Left hindlimb (tissue), 1 donor: ENCODE measurements around the gene CPED1.
"Not testable (repeated sequence)": the region's sequence is repeated elsewhere in the genome, so short reads cannot be mapped to it uniquely, and the experiment has no call there.

Experiments used
- DNase-seq: peaks from one replicate; pipeline ENCODE4 v3.0.0-alpha.2; 2018

Gene CPED1

DNA sequence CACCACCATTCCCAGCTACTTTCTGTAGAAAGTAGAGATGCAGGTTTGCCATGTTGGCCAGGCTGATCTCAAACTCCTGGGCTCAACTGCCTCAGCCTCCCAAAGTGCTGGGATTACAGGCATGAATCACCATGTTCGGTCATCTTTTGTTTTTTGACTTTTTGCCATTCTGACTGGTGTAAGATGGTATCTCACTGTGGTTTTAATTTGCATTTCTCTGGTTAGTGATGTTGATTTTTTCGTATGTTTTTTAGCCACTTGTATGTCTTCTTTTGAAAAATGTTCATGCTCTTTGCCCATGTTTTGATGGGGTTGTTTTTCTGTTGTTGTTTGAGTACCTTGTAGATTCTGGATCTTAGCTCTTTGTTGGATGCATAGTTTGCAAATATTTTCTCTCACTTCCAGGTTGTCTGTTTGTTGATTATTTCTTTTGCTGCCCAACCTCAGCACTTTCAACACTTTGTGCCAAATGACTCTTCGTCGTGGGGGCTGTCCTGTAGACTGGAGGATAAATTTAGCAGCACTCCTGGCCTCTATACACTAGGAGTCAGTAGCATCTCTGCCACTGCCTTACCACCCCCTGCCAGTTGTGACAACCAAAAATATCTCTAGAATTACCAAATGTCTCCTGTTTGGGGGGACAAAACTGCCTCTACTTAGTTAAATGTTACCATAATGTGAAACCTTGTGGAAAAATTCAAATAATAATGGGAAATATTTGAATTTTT lies 6.5 kb upstream of the CPED1 start:
- no peak for DNase-seq

DNA sequence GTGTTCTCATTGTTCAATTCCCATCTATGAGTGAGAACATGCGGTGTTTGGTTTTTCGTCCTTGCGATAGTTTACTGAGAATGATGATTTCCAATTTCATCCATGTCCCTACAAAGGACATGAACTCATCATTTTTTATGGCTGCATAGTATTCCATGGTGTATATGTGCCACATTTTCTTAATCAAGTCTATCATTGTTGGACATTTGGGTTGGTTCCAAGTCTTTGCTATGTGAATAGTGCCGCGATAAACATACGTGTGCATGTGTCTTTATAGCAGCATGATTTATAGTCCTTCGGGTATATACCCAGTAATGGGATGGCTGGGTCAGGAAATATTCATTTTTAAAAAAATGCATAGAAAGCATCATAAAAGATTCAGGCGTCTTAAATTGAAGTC lies 4.9 kb upstream of the CPED1 start:
- DNase-seq, result not testable (repeated sequence)

DNA sequence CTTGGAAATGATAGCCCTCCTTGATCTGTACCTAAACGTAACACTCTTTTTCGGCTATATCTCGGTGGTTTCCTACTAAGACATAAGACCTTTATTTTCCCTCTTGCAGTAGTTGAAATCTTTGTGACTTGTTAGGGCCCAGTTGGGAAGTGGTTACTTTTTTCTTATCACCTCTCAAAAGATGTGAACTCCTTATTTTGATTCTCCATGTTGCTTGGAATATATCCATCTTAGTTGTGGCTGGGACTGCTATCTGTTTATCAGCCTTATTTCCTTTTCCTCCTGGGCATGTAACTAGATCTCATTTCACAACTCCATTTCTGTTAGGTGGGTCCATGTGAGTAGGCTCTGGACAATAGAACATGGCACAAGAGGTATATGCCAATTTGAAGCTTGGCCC lies 4.1 kb upstream of the CPED1 start:
- DNase-seq, result no peak

DNA sequence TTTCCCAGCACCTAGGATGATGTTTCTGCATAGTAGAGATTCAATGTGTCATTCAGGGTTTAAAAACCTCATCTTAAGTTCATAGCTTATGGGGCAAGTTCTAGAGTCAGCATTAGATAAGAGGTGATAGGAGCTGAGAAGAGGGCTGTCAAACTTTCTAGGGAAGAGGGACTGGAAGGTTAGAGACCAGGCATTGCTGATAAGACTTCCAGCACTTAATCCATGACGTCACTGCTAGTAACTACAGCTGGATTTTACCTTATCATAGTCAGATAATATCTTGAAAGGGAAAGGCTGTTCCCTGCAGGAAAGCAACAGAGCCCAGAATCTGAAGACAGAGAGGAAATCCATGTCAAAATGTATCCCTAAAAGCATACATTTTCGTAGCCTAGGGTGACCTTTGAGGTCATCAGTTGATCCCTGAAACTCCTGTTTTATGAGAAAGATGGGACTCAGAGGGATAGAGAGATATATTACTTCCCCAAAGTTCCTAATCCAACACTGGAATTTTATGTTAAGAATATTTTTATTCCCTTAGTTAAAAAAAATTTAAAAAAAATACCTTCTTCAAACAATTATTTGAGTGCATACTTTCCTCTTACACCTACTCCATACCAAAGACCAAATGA lies 3.3 kb upstream of the CPED1 start:
- no peak for DNase-seq

DNA sequence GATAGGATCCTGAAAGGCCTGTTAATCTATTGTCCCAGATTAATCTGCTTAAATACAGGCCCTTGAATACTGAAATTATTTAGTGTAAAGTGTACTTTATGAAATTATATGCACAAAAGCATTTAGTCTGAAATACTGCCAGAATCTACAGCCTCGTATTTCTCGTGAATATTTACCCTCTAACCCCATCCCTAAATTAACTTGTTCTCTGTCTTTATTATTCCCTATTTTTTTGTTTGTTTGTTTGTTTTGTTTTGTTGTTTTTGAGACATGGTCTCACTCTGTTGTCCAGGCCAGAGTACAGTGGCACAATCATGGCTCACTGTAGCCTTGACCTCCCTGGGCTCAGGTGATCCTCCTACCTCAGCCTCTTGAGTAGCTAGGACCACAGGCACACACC lies 2.7 kb upstream of the CPED1 start:
- no peak for DNase-seq

DNA sequence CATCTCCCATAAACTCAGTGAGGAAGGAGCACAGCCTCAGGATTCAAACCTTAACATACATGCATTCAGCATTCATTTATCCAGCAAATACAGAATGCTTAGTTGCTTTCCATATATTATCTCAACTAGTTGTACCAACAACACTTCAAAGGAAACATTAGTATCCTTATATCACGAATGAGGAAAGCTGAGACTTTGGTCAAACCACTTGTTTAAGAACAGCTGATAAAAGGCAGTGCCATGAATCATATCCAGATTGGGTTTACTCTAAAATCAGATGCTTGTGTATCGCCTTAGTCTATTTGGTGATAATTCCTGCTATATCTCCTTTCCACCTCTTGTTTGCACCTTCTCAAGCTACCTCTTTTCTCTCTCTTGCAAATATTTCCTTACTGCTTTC lies 1.9 kb upstream of the CPED1 start:
- no peak for DNase-seq

DNA sequence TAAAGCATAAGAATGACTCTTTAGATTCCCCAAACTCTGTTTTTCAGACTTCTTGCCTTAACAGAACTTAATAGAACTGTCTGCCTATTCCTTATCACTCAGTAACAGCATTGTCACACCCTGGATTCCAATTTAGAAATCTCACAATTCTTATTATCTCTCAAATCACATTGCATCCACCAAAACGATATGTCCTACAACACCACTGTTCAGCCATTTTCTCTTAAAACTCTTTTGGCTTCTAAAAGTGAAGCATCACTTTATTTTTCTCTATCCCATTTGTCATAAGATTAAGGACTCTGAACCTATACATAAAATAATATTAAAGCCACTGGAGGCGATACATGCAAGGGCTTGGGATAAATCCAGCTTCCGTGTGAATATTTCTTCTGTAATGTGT lies 1.2 kb upstream of the CPED1 start:
- DNase-seq, result no peak

DNA sequence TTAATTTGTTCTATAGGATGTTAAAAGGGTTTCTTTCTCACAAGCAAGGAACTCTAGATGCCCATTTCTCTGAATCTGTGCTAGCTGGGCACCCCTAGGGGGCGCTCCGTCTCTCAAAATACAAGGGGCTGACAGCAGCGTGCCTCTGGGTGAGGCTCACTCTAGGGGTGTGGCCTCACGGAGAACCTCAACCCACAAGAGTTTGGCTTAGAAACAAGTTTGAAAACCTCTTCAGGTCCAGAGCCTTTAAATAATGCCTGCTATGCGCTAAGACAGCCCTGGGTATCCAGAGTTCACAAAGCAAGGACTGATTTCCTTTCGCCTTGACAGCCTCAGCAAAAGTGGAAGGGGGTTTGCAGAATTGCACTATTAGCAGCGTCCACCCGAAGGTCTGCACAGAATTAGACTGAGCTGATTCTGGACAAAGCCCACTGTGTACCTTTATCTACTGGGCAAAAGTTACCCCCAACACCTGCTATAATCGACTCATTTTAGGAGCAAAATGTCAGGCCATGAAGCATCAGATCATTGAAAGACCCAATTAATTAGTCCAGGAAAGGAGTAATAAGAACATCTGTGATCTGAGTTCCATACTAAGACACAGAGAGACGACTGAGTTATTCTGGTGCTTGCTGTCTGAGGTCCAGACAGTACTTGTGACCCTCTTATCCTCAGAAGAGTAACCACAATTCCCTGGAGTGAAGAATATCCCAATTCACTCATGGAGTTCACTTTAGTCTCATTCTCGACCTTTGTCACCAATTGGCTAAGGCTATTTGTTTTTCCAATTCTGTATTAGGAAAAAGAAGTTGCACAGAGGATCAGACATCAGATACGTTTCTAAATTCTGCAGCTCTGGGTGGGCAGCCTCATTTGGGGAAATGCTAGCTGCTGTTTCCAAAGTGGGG lies 574 bp upstream of the CPED1 start:
- DNase-seq, result peak; percentile 91

DNA sequence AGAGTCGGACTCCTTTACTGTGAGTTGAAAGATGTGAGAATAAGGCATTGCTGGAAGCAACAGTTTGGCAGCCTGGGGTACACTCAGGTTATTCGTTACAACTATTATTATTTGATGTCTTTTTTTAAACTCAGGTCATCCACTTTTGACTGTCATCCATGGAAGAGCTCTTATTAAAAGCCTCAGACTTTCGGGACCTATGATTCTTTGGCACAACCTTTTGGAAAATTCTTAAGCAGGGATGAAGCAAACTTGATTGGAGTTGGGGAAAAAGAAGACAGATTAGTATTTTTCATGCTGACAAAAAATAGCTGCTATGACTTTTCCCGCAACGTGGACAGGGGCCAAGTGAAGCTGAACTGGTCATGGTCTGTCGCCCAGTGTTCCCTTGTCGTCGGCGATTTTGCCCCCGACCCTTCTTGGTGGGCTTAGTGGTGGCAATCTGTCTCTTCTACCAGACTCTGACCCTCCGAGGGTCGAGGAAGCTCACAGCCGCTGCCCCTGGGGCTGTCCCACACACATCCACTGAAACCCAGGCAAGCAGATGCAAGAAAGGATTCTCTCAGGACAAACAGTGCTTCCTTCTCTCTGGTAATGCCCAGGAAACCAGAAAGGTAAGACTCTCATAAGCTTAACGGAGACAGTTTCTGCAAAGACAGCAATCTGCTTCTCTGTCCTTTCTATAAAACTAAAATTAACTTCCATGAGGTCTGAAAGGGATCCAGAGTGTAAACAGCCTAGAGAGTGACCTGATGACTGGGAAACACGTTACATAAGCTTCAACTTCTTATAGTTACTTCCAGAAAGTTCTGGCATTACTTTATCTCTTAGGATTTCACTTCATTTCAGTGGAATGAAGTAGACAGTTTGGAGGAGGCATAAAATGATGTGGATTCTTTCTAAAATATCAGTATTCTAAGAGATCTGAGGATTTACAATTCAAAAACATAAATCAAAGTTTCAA lies 1.0 kb downstream of the CPED1 start:
- DNase-seq, result no peak

DNA sequence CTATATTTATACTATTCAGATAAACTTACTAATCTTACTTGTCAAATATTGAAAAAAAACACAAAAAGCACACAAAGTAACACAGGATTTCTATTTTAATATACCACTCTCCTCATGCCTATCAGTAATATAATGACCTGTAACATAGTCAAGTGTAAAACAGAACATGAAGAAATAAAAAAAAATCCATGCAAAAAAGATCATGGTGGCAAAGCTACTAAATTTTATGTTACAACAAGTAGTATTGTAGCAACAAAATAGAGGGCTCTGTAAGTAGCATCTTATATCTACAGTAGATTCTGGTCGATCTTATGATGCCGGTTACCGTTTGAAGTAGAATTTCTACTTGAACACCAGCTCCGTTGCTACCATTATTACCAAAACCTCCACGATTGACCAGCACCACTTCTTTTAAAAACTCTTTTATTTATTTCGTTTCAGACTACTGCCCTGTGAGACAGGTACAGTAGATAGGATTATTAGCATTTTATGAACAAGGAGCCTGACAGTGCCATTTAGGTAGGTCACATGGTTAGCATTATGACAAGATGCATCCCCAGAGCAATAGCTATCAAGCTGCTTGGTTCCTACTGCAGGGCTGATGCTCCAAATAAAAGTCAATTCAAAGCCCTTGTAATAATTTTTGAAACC lies 2.1 kb downstream of the CPED1 start:
- no peak for DNase-seq

DNA sequence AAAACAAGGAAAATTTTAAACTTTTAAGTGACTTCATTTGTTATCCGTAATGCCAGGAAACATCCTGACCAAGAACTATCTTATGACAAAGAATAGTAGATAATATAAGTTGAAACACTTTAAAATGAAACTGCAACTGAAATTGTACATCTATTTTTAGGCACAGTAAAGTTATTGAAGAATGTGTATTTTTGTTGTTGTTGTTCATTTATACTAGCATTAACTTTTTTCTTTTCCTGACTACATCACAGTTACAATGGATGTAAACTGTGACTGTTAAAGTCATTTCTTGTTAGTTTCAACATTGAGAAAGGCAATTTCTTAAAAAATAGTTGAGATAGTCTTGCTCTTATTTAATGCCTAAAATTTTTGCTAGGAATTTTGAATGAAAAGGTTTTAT lies 2.6 kb downstream of the CPED1 start:
- DNase-seq, result no peak

DNA sequence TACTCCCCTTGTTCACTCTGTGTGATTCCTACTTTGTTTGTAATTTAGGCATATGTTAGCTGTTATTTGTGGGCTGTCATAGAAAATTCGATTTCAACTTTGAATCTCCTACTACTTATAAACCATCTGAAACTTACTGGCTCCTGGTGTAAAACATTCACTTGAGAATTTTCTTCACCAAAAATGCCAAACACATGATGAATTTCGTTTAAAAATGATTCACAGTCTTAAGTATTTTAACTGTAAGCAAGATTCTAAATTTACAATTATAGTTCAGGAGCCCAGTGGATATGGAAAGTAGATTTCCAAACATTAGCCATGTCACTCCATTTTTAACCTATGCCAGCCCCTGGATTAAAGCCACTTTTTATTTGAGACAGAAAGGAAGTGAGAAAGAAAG lies 3.1 kb downstream of the CPED1 start:
- no peak for DNase-seq

DNA sequence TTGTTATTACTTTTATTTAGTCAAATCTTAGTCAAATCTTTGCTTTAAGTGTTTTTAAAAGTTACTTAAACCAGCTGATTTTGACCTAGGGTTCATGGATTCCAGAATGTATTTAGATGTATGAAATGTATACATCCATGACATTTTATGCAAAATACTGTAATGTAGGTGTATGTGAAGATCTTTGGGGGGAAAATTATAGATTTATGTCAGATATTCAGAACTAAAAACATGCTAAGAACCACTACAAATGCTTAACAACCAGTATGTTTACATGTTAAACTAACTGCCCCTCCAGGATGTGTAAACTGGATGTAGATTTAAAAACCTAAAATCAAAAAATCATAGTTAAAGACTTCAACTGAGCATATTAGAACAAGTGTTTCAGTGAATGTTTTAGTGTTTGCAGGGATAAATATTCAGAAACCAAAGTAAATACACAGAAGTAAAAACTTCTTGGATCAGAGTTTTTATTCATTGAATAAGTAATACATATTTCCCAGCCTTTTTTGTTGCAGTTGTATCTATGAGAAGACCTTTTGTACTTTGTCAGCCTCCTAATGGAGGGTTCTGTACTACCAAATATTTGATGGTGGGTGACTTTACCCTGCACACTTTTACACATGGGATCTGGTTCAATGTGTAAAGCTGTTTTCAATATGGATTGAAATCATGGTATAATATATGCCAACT lies 3.9 kb downstream of the CPED1 start:
- no peak for DNase-seq

DNA sequence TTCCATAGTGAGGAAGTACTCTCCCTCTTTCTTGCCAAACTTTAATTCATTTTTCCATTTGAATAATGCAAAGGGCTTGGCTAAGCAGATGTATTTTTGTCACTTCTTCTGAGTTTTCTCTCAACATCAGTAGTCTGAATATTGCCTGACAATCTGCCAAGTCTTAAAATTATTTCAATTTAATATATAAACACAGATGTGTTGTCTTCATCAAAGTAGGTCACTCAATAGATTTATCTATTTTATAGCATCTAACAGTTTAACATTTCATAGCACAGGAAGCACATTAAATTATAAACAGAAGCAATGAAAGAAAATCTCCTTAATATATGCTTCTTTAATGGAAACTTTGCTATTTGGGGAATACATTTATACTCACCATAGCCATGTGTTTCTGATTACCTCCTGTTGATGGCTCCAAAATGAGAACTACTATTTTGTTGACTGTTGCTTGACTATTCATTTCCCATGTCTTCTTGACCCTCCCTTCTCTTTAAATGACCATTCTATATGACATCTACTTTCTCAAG lies 4.5 kb downstream of the CPED1 start:
- DNase-seq, result no peak

DNA sequence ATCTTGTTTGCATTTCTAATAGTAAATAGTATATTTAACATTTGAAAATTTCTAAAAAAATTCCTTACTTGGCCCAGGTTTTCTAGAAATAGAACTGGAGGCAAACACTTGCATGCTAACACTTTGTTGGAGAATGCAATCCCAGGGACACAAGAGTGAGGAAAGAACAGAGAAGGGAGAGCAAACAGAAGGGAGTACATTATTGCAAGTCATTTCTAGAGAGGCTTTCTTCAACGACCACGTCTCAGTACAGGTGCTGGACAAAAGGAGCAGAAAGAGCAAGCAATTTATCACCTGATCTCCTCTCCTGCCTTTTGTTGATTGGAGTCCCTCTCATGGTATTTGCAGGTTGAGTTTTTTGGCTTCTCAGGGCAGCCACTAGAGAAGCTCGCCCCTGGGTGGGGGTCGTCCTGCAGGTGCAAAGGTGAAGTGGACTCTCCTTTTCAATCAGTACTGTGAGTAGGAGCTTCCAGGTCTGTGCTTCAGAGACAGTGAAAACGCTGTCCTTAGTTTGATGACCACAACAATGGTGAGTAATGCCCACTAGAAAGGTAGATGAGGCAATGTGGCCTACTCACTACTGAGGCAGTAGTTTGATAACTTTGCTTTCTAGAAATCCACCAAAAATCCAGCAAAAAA lies 5.2 kb downstream of the CPED1 start:
- no peak for DNase-seq

DNA sequence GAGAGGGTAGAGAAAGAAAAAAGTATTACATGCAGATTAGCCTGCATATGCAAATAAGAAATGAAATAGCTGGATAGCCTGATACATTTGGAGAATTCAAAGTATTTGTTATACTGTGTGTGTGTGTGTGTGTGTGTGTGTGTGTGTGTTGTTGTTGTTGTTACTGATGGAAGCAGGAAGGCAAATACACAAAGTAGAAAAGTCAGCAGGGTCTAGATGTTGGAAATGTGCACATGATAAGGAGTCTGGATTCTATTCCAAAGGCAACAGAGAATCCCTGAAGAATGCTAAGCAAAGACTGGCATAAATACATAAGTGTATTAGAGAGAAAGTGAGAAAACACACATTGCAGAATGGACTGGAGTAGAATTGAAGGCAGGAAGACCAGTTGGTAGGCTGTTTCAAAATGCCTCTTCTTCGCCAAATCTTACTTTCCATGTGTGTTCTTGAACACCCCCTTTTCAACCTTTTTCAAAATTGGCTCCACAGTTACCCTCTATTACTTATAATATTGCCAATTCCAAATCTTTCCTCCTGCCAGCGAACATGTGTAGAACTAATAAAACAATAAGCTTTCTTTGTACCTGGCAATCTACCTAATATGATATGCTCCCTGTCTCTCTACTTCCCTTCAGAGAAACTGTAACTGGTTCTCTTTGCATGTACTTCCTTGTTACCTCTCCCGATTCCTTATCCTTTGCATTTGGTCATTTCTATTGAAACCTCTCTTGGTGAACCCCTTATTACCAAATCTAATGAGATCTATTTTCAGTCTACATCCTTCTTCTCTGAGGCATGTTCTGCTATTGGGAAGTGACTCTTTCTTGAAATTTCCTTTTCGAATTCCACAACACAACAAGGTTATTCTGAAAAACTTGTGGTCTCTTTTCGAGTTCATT lies 6.2 kb downstream of the CPED1 start:
- DNase-seq, result no peak

DNA sequence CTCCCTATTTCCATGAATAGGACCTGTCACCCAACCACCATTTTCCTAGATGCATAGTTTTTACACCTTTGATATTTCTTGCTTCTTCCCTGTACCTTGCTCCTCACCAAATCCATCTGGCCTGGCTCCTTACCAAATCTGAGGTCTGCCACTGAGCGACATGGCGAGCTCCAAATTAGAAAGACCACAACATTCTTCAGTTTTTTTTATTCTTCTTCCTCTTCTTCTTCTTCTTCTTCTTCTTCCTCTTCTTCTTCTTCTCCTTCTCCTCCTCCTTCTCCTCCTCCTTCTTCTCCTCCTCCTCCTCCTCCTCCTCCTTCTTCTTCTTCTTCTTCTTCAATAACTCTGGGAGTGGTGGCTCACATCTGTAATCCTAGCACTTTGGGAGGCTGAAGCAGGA lies 7.1 kb downstream of the CPED1 start:
- no peak for DNase-seq

DNA sequence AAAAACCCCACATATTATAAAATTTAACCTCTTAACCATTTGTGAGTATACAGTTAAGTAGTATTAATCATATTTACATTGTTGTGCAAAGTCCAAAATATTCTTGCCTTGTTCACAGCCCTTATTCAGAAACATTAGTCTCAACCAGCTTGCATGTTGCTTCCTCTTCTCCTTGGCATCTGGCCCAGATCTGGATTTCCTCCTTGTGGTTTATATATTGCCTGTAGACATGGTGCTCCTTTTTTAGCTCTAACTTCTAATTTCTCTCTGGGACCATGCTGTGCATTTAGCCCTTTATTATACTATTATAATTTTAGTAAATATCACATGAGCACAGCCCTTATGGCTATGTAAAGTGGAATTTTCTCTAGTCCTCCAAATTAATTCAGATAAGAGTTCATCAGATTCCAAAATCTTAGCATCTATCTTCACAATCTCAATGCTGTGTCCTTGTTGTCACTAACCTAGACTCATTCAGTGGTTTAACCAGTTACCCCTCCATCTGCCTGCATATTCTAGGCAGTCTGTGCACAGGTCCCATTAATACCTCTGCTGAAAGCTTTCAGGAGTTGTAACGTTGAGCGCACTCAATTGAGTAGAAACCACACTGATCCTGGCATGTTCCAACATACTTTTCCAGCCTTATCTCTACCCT lies 7.9 kb downstream of the CPED1 start:
- peak; percentile 67 for DNase-seq

DNA sequence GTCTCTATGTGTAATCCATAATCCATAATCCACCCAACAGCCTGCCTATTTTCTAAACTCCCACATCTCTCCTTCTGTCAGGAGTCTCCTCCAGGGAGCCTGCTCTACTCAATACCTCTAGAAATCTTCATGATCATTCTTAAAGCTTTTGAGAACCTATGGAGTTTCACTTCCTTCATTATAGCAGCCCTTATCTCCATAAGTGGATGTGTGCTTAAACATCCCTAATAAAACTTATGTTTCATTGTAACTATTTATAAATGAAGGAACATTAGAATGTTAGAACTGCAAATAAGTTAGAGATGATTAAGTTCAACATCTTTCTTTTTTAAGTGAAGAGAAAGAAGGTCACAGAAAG lies 8.5 kb downstream of the CPED1 start:
- no peak for DNase-seq
